HG03175 (cell line): Measurements from ENCODE around the gene SGMS1.

Source experiments
- ATAC-seq: cut with Tn5 transposase; IDR thresholded peaks from one replicate; pipeline ENCODE4 v1.9.1; 2021; ENCODE audit warnings: mild to moderate bottlenecking, moderate library complexity; ENCODE audit not compliant: unreplicated experiment

The SGMS1 gene

DNA sequence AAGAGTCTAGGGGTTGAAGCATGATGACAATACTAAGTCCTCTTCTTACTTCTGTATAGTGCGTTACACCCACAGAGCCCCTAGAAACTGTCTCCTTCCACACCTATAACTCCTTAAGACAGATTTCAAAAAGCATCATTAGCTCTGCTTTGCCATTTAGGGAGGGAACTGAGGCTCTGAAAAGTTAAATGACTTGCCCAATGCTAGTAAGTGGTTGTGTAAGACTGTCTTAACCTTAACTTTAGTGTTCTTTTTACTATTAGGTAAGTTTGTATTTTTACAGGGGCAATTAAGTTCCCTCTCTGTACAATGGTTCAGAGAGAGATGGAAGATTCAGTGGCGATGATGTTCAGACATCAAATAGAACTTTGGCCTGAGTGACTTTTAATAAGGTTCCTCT lies 299.7 kb downstream of the SGMS1 start:
- ATAC-seq = no peak

DNA sequence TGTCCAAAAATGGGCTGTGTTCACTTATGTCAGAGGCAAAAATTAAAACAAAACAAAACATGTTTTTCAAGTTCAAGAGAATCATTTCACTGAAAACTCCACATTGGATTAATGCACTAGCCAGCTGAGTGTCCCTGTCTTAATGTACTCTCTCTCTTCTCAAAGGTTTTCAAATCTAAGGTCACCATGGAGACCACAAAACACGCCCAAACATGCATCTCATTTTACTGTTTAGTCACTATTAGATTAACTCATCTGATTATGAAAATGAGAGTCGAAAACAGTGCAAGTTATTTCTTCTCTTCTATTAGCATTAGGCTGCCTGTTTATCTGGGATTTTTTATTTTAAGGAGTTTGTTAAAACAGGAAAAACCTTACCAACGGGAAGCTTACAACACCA lies 301.7 kb downstream of the SGMS1 start:
- ATAC-seq = no peak

DNA sequence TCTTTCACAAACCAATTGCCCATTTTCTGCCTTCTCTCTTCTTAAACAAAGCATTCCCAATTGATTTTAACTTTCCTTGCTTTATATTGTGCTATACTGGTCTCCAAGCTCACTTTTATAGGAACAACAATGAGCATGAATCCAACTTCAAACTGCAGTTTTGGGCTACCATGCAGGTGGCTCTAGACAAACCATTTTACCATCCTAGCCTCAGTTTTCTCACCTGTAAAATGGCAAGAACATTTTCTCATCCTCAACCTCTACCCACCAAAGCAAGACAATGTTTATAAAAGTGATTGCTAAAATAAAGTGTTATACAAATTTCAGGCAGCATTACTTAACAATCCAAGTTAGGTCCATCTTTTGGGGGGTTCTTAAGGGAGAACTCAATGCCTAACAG lies 305.6 kb downstream of the SGMS1 start:
- no peak for ATAC-seq

DNA sequence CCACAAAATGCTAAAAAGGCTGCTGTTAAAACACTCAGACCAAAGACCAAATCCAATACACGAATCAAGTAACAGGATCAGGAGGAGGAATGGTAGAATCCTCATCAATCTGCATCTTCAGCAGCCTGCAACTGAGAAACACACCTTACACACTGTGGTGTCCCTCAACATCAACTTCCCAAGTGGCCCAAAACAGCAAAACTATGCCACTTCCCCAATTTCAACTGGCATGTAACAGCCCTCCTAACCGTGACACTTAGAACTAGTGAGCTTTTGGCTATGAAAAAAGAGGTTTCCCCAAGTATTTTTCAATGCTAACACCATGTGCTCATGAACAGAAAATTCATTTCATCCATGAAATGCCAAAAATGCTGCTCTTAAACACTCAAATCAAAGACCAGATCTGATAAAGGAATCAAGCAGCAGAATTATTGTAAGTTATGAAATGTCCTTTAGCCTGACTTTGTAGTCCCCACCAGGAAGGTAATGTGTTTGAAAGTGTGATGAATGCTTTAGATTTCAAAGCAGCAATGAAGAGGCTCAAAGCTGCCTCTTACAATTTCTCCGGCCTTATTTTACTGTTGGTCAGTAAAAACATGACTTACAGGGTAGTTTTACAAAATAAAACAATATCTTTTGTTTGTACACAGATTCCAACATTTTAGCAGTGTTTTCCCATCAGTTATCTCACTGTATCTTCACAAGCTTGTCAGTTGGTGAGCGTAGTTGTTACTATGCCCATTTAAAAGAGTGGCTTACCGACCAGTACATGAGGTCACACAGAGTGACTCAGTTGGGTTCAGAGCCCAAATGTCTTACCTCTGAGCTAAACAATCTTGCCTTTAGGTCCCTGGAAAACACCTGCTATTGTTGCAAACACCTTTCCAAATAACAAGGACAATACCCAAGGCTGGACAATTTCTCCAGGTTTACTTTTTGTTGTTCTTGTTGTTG lies 306.8 kb downstream of the SGMS1 start:
- peak; percentile 62 for ATAC-seq

DNA sequence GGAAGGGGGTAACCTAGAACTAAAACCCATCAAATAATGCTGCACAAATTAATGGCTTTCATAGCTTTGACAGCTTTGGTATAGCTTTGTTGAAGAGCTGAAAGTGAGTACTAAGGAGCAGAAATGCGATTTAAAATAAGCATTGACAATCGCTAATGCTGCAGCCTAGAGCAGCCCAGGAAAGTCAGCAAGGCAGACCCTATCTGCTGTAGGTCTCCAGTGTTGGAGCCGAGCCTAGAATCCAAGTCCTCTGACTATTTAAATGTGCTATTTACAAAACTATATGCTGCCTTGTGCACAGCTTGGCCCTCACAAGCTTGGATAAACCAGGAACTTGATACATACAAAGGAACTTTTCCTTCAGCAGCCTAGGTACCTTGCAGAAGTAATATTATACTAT lies 307.6 kb downstream of the SGMS1 start:
- ATAC-seq = no peak

DNA sequence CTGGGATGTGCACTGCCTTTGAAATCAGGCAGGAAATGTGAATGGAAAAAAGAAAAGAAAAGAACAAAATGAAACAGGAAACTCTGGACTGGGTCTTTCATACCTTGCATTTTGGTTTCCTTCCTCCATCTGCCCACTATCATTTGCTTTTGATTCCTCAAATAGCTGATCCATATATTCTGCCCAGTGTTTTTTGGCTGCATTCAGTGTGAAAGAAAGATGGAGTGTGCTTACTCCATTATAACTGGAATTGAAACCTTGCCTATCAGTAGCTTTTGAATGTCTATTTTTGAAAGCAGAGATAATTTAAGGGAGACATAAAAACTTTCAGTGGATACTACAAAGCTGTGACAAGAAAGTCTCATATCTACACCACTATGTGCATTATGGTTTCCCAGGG lies 308.3 kb downstream of the SGMS1 start:
- ATAC-seq = no peak

DNA sequence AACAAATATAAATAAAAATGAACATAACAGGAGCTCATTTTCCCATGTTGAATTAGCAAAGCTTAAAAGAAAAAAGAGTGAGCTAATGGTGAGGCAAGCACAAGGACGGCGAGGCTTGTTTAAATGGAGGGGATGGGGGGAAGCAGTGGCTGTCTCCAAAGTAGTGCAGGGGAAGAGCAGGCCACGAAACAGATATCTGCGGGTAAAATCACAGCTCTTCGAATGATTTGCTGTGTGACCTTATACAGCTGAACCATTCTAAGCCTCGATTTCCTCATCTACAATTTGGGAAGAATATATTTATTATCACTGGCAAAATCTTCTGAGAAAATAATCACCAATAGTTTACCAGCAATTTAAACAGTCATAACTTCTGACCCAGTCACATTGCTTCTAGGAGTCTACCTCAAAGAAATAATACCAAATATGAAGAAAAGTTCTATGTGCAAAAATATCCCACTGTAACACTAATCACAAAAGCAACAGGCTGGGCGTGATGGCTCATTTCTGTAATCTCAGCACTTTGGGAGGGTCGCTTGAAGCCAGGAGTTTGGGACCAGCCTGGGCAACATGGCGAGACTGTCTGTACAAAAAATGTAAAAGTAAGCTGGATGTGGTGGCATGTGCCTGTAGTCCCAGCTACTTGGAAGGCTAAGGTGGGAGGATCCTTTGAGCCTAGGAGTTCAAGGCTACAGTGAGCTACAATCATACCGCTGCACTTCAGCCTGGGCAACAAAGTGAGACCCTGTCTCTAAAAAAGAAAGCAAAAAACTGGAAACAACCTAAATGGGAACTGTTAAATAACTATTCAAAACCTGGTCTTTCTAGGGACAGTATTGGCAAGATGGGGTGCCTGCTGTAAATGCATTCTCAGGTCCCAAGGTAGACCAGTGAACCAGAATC lies 309.3 kb downstream of the SGMS1 start:
- ATAC-seq = no peak

DNA sequence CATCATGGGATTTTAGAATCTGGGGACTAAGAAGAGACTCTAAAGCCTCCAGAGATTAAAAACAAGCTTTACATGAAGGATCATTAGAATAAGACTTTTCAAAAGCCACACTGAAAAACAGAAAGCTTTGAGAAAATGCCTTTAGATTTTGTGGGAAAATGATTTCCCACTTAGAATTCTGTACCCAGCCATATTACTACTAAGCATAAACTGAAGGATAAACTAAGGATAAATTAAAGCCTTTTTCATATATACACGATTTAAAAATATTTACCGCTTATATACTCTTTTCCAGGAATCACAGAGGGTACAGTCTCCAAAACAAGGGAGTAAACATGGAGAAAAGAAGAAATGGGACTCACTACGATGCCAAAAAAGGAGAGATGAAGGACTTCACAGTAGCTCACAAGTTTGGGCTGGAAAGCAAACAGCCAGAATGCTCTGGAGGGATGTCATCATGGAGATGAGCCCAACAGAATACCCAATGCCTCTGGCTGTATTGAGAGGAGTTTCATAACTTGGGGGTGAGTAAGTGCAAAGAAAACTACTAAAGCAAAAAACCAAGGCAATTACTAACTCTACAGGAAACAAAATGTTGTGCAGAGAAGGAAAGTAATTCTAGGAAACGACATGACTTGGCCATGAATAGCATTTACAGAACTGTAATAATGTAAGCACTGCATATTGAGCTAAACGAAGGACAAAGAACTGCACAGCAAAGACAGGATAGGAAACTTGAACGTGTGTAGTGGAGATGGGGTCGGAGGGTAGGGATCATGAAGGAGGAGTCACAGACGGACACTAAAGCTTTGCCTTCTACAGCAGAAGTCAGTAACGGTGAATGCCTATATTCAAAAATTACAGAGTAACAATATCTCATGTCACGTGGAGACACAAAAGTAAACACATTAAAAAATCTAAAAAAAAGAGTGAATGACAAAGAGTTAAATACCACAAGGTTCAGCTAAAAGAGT lies 311.0 kb downstream of the SGMS1 start:
- ATAC-seq = no peak

DNA sequence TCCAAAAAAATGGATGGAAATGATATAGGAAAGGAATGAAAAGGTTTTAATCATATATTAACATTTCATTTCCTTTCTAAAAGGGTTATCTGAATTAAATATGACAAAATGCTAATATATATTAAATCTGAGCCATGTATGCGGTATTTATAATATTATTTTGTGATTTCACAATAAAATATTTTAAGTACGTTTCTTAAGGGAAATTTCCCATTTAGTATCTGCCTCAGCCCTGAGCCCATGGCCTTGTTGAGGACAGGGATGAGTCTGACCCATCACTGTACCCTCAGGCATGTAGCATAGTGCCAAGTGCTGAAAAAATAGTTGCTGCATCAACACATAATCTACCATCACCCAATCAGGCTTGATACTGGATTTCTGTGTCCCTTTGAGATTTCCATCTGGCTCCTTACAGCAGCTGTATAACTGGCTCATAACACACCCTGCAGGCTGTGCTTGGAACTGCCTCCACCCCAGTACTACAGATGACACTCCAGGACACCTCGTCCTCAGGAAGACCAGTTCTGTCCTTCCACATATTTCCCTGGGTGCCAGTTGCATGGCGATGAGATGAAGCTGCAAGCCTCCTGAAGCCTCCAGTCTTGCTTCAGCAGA lies 313.1 kb downstream of the SGMS1 start:
- peak; percentile 82 for ATAC-seq

DNA sequence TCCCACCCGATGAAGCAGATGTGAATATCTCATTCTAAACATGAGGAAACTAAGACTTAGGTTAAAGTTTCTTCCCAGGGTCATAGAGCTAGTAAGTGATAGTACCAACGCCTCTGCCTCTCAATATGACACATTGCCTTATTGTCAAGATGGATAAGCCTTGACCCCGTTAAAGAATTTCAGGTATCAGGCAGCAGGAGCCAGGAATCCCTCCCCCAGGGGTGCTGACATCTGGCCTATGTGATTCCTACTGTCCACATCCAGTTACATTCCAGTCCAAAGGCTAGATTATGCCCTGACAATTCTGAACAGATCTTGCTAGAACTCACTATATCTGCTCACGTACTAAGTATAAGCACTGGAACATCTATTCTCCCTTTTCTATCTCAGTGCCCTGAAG lies 314.4 kb downstream of the SGMS1 start:
- no peak for ATAC-seq

DNA sequence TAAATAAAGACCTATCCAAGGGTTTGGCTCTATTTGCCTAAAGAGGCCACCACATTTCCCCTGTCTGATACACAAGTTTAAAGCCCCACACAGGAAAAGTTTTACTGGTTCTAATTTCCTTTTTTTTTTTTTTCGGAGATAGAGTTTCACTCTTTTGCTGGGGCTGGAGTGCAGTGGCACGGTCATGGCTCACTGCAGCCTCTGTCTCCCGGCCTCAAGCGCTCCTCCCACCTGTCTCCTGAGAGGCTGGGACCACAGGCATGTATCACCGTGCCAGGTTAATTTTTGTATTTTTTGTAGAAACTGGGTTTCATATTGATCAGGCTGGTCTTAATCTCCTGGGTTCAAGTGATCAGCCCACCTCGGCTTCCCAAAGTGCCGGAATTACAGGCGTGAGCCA lies 319.1 kb downstream of the SGMS1 start:
- no peak for ATAC-seq

DNA sequence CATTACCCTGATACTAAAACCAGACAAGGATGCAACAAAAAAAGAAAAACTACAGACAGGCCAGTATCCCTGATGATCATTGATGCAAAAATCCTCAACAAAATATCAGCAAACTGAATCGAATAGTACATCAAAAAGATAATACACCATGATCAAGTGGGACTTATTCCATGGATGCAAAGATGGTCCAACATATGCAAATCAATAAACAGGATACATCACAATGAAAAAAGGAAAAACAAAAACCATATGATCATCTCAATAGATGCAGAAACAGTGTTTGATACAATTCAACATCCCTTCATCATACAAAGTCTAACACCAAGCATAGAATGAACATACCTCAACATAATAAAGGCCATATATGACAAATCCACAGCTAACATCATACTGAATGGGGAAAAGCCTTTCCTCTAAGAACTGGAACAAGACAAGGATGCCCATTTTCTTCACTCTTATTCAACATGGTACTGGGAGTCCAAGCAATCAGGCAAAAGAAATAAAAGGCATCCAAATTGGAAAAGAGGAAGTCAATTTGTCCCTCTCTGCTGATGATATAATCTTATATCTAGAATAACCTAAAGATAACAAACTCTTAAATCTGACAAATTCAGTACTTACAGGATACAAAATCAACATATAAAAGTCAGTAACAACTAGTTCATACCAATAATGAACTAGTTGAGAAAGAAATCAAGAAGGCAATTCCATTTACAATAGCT lies 323.6 kb downstream of the SGMS1 start:
- ATAC-seq = no peak

DNA sequence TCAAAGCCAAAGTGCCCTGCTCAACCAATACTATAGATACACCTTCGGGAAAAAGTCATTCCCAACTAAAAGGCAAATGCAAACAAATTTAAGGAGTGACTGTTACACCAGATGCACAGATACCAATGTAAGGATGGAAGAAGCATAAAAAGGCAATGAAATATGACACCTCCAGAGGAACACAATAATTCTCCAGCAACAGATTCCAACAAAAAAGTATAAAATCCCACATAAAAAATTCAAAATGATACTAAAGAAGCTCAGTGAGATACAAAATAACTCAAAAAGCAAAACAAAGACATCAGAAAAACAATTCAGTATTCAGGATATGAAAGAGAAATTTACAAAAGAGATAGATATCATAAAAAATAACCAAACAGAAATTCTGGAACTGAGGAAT lies 328.4 kb downstream of the SGMS1 start:
- no peak for ATAC-seq

DNA sequence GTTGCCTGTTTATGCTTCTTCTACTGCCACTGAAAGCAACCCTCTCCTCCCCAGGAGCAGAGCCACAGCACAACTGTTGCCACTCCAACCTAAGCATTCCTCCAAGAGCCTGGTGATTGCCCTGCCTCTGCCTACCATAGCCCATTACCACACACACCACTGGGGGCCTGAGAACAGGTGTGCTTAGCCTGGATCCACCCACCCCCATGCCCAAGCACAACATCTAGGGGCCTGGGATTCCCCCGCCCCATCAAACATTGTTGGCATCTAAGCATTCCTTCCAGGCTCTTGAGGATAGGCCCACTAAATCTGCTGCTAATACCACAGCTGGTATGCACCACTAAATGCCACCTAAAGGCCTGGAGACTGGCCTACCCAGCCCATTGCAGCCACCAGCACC lies 329.2 kb downstream of the SGMS1 start:
- no peak for ATAC-seq

DNA sequence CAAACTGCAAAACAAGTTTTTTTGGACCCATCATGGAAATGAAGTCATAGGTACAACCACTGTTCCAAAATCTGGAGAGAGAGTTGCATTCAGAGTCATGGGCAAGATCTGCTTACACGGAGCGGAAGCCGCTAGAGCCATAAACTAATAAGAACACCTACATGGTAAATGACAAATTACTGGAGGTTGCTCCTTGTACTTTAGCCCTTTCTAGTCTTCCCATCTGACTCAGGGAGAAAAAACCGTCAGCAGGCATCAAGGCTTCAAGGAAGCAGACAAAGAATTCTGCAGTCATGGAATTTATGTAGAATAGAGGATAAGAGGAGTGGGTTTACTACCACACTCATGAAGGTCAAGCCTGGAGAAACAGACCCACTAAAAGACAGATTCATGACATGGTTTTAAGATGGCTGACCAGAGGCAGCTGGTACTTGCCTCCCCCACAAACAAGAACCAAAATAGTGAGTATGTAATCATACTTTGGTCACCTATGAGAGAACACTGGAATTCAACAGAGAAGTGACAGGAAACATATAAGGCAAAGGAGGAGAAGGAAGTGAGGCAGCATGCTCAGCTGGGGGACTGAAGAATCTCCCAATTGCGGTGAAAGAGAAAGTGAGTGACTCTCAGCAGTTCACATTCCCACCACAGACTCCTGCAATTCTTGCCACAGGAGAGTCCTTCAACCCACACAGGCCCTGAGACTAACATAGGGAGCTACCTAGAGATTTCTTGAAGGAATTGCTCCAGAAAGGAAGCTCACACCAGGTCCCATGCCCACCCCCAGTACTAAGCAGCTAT lies 330.0 kb downstream of the SGMS1 start:
- ATAC-seq = no peak

DNA sequence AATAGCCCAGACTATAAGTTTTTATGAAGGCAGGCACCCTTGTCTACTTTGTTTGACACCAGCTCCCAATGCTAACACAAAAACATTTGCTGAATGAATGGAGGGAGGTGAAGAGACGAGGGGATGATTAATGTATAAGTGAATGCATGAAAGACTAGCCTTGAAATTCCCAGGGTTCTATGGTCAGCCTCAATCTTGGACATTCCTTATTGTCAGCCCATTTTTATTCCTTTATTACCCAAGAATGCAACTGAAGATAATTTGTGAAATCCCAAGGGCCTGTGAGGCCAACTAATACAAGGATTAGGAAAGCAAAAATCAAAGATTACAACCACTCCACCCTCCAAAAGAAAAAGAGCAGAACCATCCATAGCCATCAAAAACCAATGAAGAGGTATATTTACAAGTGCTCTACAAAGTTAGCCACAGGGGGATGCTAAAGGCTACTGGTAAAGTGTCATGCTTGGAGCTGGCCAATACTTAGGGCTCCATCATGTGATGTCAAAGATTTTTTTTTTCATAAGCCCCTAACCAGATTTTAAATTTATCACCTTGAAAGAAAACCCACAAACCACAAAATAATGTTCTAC lies 332.4 kb downstream of the SGMS1 start:
- no peak for ATAC-seq

DNA sequence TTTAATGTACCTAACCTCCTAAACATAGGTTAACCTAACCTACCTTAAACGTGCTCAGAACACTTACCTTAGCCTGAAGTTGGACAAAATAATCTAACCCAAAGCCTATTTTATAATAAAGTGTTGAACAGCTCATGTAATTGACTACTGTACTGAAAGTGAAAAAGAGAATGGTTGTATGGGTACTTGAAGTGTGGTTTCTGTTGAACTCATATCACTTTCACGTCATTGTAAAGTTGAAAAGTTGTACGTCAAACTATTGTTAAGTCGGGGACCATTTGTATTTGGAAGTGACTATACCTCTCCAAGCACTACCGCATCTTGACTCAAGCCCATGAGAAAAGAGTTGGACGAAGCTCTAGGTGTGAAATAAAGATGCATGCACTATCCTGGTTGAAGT lies 334.6 kb downstream of the SGMS1 start:
- no peak for ATAC-seq

DNA sequence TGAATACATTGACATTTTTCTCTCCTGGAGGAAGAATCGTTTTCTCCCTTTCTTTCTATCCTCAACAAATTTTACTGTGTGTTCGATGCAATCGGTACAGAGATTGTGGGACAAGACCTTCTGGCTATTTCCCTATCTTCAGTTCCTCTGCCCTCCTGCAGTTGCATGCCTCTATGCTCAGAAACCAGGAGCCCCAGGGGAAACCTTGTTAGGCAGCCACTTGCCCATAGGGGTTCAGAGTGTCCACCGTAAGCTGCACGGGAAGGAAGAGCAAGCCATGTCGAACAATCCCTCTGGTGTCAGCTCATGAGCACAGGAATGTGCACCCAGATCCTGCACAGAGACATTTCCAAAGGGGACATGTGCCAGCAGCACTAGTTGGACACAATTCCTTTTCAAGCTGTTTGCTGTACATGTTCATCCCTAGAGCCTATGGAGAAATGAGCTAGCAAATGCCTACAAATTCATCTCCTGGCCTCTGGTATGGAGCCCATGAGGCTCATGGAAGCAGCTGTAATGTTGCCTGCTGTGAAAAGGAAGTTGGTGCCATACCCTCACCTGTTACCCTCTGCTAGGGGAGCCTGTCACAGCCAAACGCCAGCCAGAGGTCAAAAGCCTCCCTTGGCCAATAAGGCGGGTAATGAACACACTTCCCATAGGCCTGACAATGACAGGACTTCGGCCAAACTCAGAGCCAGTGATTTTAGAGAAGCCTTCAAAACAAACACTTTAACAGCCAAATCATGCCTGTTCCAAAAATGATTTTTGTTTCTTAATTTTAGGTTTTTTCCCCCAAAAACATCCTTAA lies 336.6 kb downstream of the SGMS1 start:
- ATAC-seq = no peak
